ENCODE results near the gene SLC6A9. TPM values are rescaled to one million over a fixed set of nuclear protein-coding genes. Genes with fewer than 3 reads are reported as not detected.
A peak's percentile ranks its signal among the peaks of the same experiment; 100 is the strongest.

Gene SLC6A9
- total and polyA plus RNA-seq, 2 donors (not counting 1 experiment from before 2014, with no cell fraction given) = 0.28 to 5.5 TPM

DNA sequence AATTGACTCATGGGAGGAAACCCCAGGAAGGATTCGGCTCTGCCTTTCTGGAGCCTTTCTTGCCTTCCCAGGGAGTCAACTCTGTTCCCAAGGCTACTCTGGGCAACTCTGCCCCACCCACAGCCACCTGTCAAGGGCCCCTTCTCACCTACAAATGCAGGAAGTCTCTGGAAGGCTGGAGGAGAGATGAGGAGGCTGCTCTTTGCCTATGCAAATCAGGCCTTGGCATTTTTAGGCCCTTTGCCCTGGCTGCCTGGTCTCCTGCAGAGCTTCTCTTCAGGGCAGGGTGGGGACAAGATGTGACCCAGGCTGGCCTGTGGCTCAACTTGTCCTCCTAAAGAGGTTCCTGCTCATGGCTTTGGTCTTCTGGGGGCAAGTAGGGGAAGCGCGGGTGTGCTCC lies 5.4 kb downstream of the SLC6A9 start:
- Histone ChIP-seq H3K9ac (ENCODE audit: low read length) (no peak overlapping the region), H3K4me1 (ENCODE audit: control insufficient read depth in 2 of 2, insufficient read depth in 2 of 2, low read length in 2 of 2) (peaks cover 10 to 29% of the 10 kb centered on the region in 2 donors), H3K4me3 (ENCODE audit: control extremely low read depth in 1 of 5, extremely low read depth in 1 of 5, insufficient read depth in 1 of 5, low read depth in 2 of 5, low read length in 4 of 5) (peak overlapping the region in 1 of 5 experiments; percentile 23), H4K20me1 (ENCODE audit: control insufficient read depth, insufficient read depth, low read length, poor library complexity, severe bottlenecking) (no peaks in the 10 kb centered on the region), H3K9me3 (ENCODE audit: control extremely low read depth in 1 of 3, control insufficient read depth in 2 of 3, insufficient read depth in 1 of 3, low read length in 2 of 3) (no peaks in the 10 kb centered on the region), H3K79me2 (ENCODE audit: control insufficient read depth, insufficient read depth, low read length) (no peaks in the 10 kb centered on the region), H3K36me3 (replicated peaks in 1 of 2; ENCODE audit: control extremely low read depth in 1 of 2, control insufficient read depth in 1 of 2, extremely low read depth in 1 of 2, insufficient read depth in 2 of 2, low read length in 1 of 2) (no peaks in the 10 kb centered on the region), H3K4me2 (replicated peaks; ENCODE audit: low read depth, low read length, poor library complexity, severe bottlenecking) (peak overlapping the region; percentile 37), H3K27ac (ENCODE audit: low read length in 2 of 2) (peak overlapping the region in 1 of 2 donors; percentile 6), H3K27me3 (replicated peaks in 1 of 4; ENCODE audit: control extremely low read depth in 1 of 4, control insufficient read depth in 3 of 4, insufficient read depth in 4 of 4, low read length in 3 of 4) (no peaks in the 10 kb centered on the region), H2AFZ (ENCODE audit: insufficient read depth, low read depth, low read length, poor library complexity, severe bottlenecking) (peak overlapping the region; percentile 45)
- CTCF ChIA-PET = interaction anchor here (0.6 to 17.1 kb wide), 5 partner anchors 10 to 159 kb away, joined by 3 to 227 read pairs (median 6); no protein-coding TSS in a partner anchor
- intact Hi-C loops (cut with micrococcal nuclease) = no loop called here
- Mint-ChIP-seq H3K9me3 (ENCODE audit: insufficient read depth) (no peaks in the 10 kb centered on the region), H3K4me3 (peak overlapping the region; percentile 54), H3K27ac (peak overlapping the region; percentile 81), H3K4me1 (peaks cover 39% of the 10 kb centered on the region), H3K27me3 (no peaks in the 10 kb centered on the region)
- TF ChIP-seq, protein P1, sequence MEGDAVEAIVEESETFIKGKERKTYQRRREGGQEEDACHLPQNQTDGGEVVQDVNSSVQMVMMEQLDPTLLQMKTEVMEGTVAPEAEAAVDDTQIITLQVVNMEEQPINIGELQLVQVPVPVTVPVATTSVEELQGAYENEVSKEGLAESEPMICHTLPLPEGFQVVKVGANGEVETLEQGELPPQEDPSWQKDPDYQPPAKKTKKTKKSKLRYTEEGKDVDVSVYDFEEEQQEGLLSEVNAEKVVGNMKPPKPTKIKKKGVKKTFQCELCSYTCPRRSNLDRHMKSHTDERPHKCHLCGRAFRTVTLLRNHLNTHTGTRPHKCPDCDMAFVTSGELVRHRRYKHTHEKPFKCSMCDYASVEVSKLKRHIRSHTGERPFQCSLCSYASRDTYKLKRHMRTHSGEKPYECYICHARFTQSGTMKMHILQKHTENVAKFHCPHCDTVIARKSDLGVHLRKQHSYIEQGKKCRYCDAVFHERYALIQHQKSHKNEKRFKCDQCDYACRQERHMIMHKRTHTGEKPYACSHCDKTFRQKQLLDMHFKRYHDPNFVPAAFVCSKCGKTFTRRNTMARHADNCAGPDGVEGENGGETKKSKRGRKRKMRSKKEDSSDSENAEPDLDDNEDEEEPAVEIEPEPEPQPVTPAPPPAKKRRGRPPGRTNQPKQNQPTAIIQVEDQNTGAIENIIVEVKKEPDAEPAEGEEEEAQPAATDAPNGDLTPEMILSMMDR (IDR thresholded peaks at IDR 0.05) = no peak
- TF ChIP-seq EZH2 (IDR thresholded peaks at IDR 0.05; ENCODE audit: borderline replicate concordance, insufficient read depth, low read depth, low read length, poor library complexity, severe bottlenecking) = no peak
- no peak for ATAC-seq (ENCODE audit: low read depth)
- 100% methylated on average over 2 of the region's 3 CpGs for WGBS (ENCODE audit: insufficient coverage)
- POLR2A ChIA-PET = interaction anchor here (0.6 to 0.7 kb wide), 5 partner anchors 45 to 1784 kb away, joined by 3 to 6 read pairs (median 4); no protein-coding TSS in a partner anchor
- peak; percentile 36 for DNase-seq

DNA sequence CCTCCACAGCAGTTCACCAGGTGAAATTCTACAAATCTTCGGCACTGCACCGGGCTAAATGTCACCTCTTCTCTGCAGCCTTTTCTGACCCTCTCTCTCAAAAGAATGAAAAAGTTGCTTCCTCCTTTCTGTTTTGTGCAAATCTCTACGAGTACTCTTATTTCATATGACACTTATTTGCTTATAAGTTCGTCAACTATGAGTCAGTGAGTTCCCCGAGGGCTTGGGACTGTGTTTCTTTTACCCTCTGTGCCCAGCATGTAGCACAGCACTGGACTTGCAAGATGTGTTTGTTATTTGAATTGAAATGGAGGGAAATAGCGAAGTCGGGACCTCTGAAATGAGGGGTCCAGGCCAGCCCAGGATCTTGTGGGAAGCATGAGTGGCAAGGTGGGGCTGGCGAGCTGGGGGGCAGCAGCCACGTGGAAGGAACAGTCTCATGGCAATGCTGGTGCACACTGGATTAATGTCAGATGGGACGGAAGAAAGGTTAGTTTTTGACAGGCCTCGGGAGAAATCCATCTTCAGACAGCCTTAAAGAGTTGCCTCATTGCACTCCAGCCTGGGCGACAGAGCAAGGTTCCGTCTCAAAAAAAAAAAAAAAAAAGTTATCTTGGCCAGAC lies 6.2 kb downstream of the SLC6A9 start:
- no peak overlapping the region for H3K4me2 ChIP-seq (replicated peaks; ENCODE audit: low read depth, low read length, poor library complexity, severe bottlenecking)
- Mint-ChIP-seq H3K27me3 (no peaks in the 10 kb centered on the region), H3K4me3 (peak overlapping the region; percentile 89), H3K4me1 (peaks cover 38% of the 10 kb centered on the region), H3K27ac (peak overlapping the region; percentile 86), H3K9me3 (ENCODE audit: insufficient read depth) (no peaks in the 10 kb centered on the region)
- H3K9me3 ChIP-seq (ENCODE audit: control extremely low read depth in 1 of 3, control insufficient read depth in 2 of 3, insufficient read depth in 1 of 3, low read length in 2 of 3) = no peaks in the 10 kb centered on the region
- no peaks in the 10 kb centered on the region for H3K27me3 ChIP-seq (replicated peaks in 1 of 4; ENCODE audit: control extremely low read depth in 1 of 4, control insufficient read depth in 3 of 4, insufficient read depth in 4 of 4, low read length in 3 of 4)
- H3K27ac ChIP-seq (ENCODE audit: low read length in 2 of 2) = no peak overlapping the region
- POLR2A ChIA-PET = interaction anchor here (0.6 to 0.7 kb wide), 5 partner anchors 44 to 1784 kb away, joined by 3 to 6 read pairs (median 4); no protein-coding TSS in a partner anchor
- no peak overlapping the region for H3K4me3 ChIP-seq (ENCODE audit: control extremely low read depth in 1 of 5, extremely low read depth in 1 of 5, insufficient read depth in 1 of 5, low read depth in 2 of 5, low read length in 4 of 5)
- WGBS (ENCODE audit: insufficient coverage) = 78% methylated on average over 9 of the region's 13 CpGs
- no peaks in the 10 kb centered on the region for H3K79me2 ChIP-seq (ENCODE audit: control insufficient read depth, insufficient read depth, low read length)
- CTCF ChIA-PET = interaction anchor here (0.6 to 17.1 kb wide), 6 partner anchors 11 to 159 kb away, joined by 3 to 227 read pairs (median 6); no protein-coding TSS in a partner anchor
- intact Hi-C loops (cut with micrococcal nuclease) = no loop called here
- peak; percentile 22 for ATAC-seq (ENCODE audit: low read depth)
- peaks cover 10 to 29% of the 10 kb centered on the region in 2 donors for H3K4me1 ChIP-seq (ENCODE audit: control insufficient read depth in 2 of 2, insufficient read depth in 2 of 2, low read length in 2 of 2)
- H3K36me3 ChIP-seq (replicated peaks in 1 of 2; ENCODE audit: control extremely low read depth in 1 of 2, control insufficient read depth in 1 of 2, extremely low read depth in 1 of 2, insufficient read depth in 2 of 2, low read length in 1 of 2) = no peaks in the 10 kb centered on the region
- H4K20me1 ChIP-seq (ENCODE audit: control insufficient read depth, insufficient read depth, low read length, poor library complexity, severe bottlenecking) = no peaks in the 10 kb centered on the region
- no peak for TF ChIP-seq EZH2 (IDR thresholded peaks at IDR 0.05; ENCODE audit: borderline replicate concordance, insufficient read depth, low read depth, low read length, poor library complexity, severe bottlenecking)
- TF ChIP-seq, protein P1 (IDR thresholded peaks at IDR 0.05) = no peak
- no peak overlapping the region for H3K9ac ChIP-seq (ENCODE audit: low read length)
- H2AFZ ChIP-seq (ENCODE audit: insufficient read depth, low read depth, low read length, poor library complexity, severe bottlenecking) = no peak overlapping the region
- DNase-seq = no peak

Data from B cell (primary cell).